NCI-H2081 treated with DMSO at 0.1 percent for 48 hours (cell line): ENCODE data around the gene IGSF21.
"Not testable (repeated sequence)": the region's sequence is repeated elsewhere in the genome, so short reads cannot be mapped to it uniquely, and the experiment has no call there.

Experiments used
- DNase-seq: peaks from one replicate; lab custom pipeline; 2025; lab: John Stamatoyannopoulos, UW

The IGSF21 gene

GRCh38 chr1:18404460-18404859 lies 296.9 kb downstream of the IGSF21 start:
- DNase-seq, result no peak

GRCh38 chr1:18407166-18408045 lies 299.8 kb downstream of the IGSF21 start:
- no peak for DNase-seq

GRCh38 chr1:18408656-18409370 lies 301.2 kb downstream of the IGSF21 start:
- DNase-seq, result no peak

- DNase-seq, result no peak
Measured at GRCh38 chr1:18409609-18410237, 302.1 kb downstream of the IGSF21 start.

GRCh38 chr1:18410407-18410806 lies 302.8 kb downstream of the IGSF21 start:
- DNase-seq, result no peak

GRCh38 chr1:18411321-18411720 lies 303.7 kb downstream of the IGSF21 start:
- no peak for DNase-seq

DNA sequence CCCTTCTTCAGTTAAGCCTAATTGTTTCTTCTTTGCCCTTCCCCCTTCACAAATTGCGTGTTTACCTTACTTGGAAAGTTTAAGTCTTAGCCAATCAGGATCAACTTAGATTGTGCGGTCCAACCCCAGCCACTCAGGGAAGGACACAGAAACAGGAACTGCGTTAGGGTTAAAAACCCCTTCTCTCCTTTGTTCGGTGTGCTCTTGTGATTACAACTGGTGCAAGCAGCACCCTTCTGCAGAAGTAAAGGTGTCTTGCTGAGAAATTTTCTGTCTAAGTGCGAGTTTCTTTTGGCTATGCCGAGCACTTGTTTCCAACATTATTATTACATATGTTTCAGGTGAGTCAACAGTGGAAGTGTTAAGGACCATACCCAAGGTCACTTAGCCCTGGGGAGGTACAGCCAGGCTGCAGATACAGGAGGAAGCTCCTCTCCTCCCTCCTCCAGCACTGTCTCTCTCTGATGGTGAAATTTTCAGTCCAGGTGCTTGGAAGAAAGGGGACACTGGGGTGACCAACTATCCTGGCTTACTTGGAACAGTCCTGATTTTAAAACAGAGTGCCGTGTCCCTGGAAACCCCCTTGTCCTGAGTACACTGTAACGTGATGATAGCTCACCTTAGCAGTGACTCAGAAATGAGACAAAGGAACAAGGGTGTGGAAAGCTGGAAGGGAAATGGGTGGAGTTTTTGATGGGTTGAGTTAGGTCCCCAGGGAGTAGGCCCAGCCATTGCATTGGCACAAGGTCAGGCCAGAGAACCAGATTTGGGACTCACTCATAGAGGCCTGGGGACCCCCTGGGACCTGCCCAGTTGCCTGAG lies 304.4 kb downstream of the IGSF21 start:
- DNase-seq, result no peak

DNA sequence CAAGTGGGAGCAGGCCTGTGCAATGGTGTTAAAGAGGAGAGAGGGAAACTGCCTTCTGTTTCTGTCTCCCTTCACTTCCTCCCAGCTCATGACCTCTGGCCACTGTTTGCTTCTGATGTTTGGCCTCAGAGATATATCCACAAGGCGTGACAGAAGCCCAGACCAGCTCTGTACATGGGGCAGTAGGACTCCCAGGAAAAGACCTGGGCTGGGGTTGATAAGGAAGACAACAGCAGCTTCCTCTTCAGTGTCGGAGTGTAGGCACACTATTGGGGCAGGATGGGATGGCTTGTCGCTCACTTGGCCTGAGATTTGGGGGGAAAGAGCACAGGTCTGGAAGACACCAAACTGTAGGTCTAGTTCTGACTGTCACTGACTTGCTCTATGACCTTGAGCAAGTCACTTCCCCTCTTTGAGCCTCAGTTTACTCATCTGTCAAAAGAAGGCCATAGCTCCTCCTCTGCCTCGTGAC lies 305.3 kb downstream of the IGSF21 start:
- DNase-seq, result no peak

- DNase-seq, result no peak
Measured at GRCh38 chr1:18413541-18414305, 306.1 kb downstream of the IGSF21 start.

GRCh38 chr1:18414321-18414720 lies 306.7 kb downstream of the IGSF21 start:
- no peak for DNase-seq

DNA sequence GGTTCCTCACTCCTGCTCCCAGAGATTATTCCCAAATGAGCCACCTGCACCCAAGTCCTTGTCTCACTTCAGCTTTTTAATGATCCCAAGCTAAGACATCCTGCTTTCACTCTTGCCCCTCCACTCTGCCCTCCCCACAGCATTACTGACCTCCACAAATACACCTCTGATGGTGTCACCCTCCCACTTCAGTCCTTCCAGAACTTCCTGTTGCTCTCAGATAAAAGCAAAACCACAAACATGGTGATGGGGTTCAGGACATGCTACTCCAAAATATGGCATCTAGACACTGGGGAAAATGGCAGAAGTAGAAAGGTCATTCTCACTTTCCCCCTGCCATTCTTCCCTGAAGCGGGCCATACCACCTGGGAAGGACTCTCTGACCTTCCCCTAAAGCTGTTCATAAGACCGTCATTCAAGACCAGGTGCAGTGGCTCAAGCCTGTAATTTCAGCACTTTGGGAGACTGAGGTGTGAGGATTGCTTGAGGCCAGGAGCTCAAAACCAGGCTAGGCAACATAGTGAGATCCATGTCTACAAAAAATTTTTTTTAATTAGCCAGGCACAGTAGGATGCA lies 307.4 kb downstream of the IGSF21 start:
- DNase-seq, result no peak

DNA sequence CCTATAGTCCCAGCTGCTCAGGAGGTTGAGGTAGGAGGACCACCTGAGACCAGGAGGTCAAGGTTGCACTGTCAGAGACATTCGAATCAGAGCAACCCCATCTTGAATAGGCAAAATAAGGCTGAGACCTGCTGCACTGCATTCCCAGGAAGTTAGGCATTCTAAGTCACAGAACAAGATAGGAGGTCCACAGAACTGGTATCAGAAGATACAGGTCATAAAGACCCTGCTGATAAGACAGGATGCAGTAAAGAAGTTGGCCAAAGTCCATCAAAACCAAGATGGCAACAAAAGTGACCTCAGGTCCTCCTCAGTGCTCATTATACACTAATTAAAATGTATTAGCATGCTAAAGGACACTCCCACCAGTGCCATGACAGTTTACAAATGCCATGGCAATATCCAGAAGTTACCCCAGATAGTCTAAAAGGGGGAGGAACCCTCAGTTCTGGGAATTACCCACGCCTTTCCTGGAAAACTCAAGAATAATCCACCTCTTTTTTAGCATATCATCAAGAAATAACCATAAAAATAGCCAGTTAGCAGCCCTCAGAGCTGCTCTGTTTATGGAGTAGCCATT lies 307.9 kb downstream of the IGSF21 start:
- no peak for DNase-seq

GRCh38 chr1:18416126-18416525 lies 308.5 kb downstream of the IGSF21 start:
- not testable (repeated sequence) for DNase-seq

DNA sequence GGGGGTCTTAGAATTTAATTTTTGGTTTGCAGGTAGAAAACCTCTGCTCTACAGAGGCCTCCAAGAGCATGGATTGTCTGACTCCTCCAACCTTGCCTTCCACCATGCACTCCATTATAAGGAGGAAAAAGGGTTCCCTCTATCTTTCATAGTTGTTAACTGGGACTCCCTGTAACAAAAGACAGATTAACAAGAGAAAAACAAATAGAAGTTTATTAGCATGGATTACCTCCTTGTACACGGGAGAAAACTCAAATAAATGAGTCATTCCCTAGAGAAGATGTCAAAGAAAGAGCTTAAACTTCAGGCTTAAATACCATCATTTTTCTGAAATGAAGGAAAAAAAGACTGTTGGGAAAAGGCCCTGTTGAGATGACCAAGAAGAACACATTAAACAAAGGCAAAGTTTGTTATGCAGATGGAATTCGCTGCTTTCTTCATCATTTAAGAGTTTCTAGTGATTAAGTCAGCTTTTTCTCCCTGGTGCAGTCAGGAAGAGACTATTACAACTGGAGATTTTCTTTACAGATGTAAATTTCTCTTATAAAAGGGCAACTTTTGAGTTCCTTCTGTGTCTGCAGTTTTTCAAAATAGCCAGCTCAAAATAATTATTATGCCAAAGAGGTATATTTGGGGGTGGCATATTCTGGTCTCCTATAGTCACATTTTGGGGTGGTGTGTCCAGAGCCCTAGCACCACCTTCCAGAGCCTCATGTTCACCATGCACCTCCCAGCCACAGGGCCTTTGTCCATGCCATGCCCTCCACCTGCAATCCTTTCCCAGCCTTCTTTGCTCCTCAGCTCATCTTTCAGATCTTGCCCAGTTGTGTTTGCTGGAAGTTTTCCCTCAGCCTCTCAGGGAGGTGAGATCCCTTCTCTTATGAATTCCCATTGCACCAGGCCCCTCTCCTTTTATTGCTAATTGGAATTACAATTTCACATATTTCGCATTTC lies 310.0 kb downstream of the IGSF21 start:
- DNase-seq, result no peak

- no peak for DNase-seq
Measured at GRCh38 chr1:18419113-18419844, 311.7 kb downstream of the IGSF21 start.

- no peak for DNase-seq
Measured at GRCh38 chr1:18419845-18420184, 312.2 kb downstream of the IGSF21 start.

- DNase-seq, result no peak
Measured at GRCh38 chr1:18422076-18422777, 314.6 kb downstream of the IGSF21 start.

- DNase-seq, result no peak
Measured at GRCh38 chr1:18422954-18423353, 315.4 kb downstream of the IGSF21 start.
